Endothelial cell (in vitro differentiated cells): Measurements from ENCODE around the gene LRP6. TPM values are rescaled to one million over a fixed set of nuclear protein-coding genes. Genes with fewer than 3 reads are reported as not detected.

Experiments
- DNase-seq: peaks from one replicate; pipeline ENCODE4 v3.0.0; 2021; ENCODE audit warnings: low spot score
- H3K27ac Mint-ChIP-seq: one replicate; pipeline ENCODE4 v1.8.0; 2021; ENCODE audit warnings: mixed read lengths, inconsistent platforms; ENCODE audit not compliant: unreplicated experiment
- H3K27me3 Mint-ChIP-seq: one replicate; pipeline ENCODE4 v1.8.0; 2021; ENCODE audit warnings: mild to moderate bottlenecking, moderate library complexity, mixed read lengths, inconsistent platforms; ENCODE audit not compliant: unreplicated experiment
- H3K36me3 Mint-ChIP-seq: one replicate; pipeline ENCODE4 v1.8.0; 2021; ENCODE audit warnings: mild to moderate bottlenecking, low read depth, mixed read lengths, inconsistent platforms; ENCODE audit not compliant: unreplicated experiment
- H3K4me1 Mint-ChIP-seq: one replicate; pipeline ENCODE4 v1.8.0; 2021; ENCODE audit warnings: mild to moderate bottlenecking, mixed read lengths, inconsistent platforms; ENCODE audit not compliant: unreplicated experiment
- H3K4me3 Mint-ChIP-seq: one replicate; pipeline ENCODE4 v1.8.0; 2021; ENCODE audit warnings: mild to moderate bottlenecking, mixed read lengths, inconsistent platforms; ENCODE audit not compliant: unreplicated experiment
- H3K9me3 Mint-ChIP-seq: one replicate; pipeline ENCODE4 v1.8.0; 2021; ENCODE audit warnings: mixed read lengths, inconsistent platforms; ENCODE audit not compliant: unreplicated experiment
- CTCF ChIP-seq: fragments of 200-600 bp; sonication (generic); IDR thresholded peaks from one replicate; pipeline ENCODE4 v1.5.0; 2021; ENCODE audit warnings: antibody characterized with exemption; ENCODE audit not compliant: unreplicated experiment
- total RNA-seq: library from RNA; stranded (reverse); fragmentation: NEBNext Ultra II Directional; extraction: Animal tissue kit (Norgen Biotek cat#: 25700); gene quantifications from one replicate; pipeline ENCODE4 v1.2.1, GENCODE V29; 2021; ENCODE audit not compliant: unreplicated experiment

LRP6 gene
- total RNA-seq, 1 donor from 2014 or later = 82.9 TPM

GRCh38 chr12:12133259-12133658, 133.6 kb downstream of the LRP6 start:
- peaks cover 34% of the 10 kb centered on the region for H3K36me3 Mint-ChIP-seq
- TF ChIP-seq CTCF = no peak
- H3K4me3 Mint-ChIP-seq = no peak overlapping the region
- H3K27me3 Mint-ChIP-seq = peaks cover 4% of the 10 kb centered on the region
- H3K27ac Mint-ChIP-seq = no peak overlapping the region
- DNase-seq = no peak
- no peaks in the 10 kb centered on the region for H3K9me3 Mint-ChIP-seq
- peaks cover 20% of the 10 kb centered on the region for H3K4me1 Mint-ChIP-seq

GRCh38 chr12:12128670-12129069, 138.2 kb downstream of the LRP6 start:
- no peak overlapping the region for H3K4me3 Mint-ChIP-seq
- H3K27ac Mint-ChIP-seq = no peak overlapping the region
- peaks cover 5% of the 10 kb centered on the region for H3K4me1 Mint-ChIP-seq
- H3K36me3 Mint-ChIP-seq = peaks cover 31% of the 10 kb centered on the region
- DNase-seq = no peak
- no peak for TF ChIP-seq CTCF
- H3K9me3 Mint-ChIP-seq = no peaks in the 10 kb centered on the region
- peaks cover 1% of the 10 kb centered on the region for H3K27me3 Mint-ChIP-seq

DNA sequence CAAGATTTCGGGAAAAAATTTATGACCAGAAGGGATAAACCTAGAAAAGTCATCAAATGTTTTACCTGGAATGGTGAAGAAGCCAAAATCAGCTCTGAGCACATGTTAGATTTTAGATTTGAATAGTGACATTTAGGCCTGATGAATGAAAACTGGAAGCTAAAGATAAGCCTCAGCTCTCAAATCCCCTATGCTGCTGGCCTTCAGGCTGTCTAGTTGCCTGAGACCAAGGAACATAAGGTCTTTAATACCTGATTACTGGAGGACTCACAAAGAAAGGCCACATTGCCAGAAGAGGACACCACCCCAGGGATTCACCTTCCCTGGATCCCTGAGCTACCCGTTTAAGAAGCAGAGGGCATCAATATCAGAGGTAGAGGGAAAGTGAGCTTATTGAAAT, 139.5 kb downstream of the LRP6 start:
- H3K9me3 Mint-ChIP-seq = no peaks in the 10 kb centered on the region
- DNase-seq = no peak
- H3K4me3 Mint-ChIP-seq = no peak overlapping the region
- no peak for TF ChIP-seq CTCF
- peaks cover 35% of the 10 kb centered on the region for H3K36me3 Mint-ChIP-seq
- peaks cover 1% of the 10 kb centered on the region for H3K27me3 Mint-ChIP-seq
- H3K4me1 Mint-ChIP-seq = no peaks in the 10 kb centered on the region
- H3K27ac Mint-ChIP-seq = no peak overlapping the region

DNA sequence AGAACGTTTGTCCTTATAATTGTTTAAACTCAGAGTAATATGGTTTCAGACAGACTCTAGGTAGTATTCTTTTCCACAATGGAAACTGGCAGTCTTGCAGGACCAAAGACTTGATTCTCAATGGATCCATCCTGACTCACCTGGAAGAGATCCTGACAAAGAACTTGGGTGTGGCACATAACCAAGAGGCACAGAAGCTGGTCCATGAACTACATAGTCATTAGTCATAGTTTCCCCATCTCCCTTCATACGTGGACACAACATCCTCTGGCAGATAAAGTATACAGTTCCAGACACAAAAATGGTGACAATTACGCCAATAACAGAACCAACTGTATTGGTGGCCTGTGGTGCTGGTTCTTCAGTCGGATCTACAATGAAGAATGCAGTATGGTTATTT, 140.3 kb downstream of the LRP6 start:
- Mint-ChIP-seq H3K4me1 (no peaks in the 10 kb centered on the region), H3K27ac (no peak overlapping the region)
- no peak for TF ChIP-seq CTCF

GRCh38 chr12:12123036-12123604, 143.7 kb downstream of the LRP6 start:
- Mint-ChIP-seq H3K4me1 (no peaks in the 10 kb centered on the region), H3K9me3 (no peaks in the 10 kb centered on the region), H3K27me3 (no peaks in the 10 kb centered on the region), H3K36me3 (peaks cover 31% of the 10 kb centered on the region), H3K27ac (no peak overlapping the region), H3K4me3 (no peak overlapping the region)
- TF ChIP-seq CTCF = no peak
- DNase-seq = no peak

More for the DNA sequence above, 140.3 kb downstream of the LRP6 start:
- Mint-ChIP-seq H3K27me3 (no peaks in the 10 kb centered on the region), H3K4me3 (no peak overlapping the region), H3K9me3 (no peaks in the 10 kb centered on the region), H3K36me3 (peaks cover 33% of the 10 kb centered on the region)
- DNase-seq = no peak
